ENCODE results near the gene ATP8B4.

DNA sequence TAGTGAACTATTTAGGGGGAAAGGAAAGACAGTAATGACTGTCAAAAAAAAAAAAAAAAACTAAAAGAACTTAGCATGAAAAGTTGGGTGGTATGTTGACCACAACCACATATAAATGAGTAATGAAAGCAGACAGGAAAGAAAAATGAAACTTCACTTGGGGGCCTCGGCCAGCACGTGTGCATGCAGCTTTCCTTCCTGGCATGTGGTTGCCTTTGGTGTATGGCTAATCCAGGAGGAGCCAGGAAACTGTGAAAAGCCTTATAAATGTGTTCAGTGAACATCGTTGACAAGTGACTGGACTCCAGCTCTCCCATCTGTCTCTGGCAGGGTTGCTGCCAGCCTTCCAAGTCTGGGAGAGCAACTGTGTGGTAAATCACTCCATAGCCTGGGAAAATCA is 303.1 kb downstream of the ATP8B4 start:
- TF ChIP-seq, protein P1, sequence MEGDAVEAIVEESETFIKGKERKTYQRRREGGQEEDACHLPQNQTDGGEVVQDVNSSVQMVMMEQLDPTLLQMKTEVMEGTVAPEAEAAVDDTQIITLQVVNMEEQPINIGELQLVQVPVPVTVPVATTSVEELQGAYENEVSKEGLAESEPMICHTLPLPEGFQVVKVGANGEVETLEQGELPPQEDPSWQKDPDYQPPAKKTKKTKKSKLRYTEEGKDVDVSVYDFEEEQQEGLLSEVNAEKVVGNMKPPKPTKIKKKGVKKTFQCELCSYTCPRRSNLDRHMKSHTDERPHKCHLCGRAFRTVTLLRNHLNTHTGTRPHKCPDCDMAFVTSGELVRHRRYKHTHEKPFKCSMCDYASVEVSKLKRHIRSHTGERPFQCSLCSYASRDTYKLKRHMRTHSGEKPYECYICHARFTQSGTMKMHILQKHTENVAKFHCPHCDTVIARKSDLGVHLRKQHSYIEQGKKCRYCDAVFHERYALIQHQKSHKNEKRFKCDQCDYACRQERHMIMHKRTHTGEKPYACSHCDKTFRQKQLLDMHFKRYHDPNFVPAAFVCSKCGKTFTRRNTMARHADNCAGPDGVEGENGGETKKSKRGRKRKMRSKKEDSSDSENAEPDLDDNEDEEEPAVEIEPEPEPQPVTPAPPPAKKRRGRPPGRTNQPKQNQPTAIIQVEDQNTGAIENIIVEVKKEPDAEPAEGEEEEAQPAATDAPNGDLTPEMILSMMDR (IDR thresholded peaks at IDR 0.05) = no peak
- no peak for TF ChIP-seq POLR2A (IDR thresholded peaks at IDR 0.05)

Measured in testis (tissue), 2 donors.